ENCODE data around the gene HSPA2.
"Not testable (repeated sequence)": the region's sequence is repeated elsewhere in the genome, so short reads cannot be mapped to it uniquely, and the experiment has no call there.

Gene HSPA2

DNA sequence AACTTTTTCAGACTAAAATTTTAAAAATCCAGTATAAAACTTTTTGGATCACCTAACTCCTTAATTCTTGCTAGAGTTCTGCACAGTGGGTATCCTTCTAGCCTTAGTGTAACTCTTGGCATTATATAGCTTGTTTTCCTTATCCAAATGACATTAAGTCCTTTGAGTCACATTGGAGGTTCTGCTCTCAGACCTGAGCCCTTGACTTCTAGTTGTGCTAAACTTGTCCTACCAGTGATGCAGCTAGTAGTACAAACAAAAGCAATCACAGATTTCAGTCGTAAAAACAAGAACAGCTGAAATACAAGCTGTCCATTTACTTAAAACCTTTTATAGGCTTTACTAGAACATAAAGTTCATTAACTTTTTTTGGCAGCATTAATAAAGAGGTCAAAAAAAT is 25.5 kb upstream of the HSPA2 start:
- no peak for DNase-seq (ENCODE audit: low spot score)

DNA sequence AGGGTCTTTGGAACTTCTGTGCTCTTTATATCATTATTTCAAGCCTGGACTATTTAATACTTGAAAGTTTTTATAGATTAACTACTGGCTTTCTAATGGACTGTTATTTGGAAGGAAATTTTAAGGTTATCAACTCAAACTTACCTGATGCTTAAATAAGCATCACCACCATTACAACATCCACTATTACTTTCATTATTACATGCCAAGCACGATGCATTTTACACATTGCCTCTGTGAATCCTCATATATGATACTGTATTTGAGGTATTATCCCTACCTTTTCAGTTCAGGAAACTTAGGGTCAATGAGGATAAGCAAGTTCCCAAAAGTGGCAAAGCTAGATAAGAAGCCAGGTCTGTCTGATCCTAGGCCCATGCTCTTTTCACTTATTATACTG is 23.6 kb upstream of the HSPA2 start:
- DNase-seq (ENCODE audit: low spot score) = no peak

DNA sequence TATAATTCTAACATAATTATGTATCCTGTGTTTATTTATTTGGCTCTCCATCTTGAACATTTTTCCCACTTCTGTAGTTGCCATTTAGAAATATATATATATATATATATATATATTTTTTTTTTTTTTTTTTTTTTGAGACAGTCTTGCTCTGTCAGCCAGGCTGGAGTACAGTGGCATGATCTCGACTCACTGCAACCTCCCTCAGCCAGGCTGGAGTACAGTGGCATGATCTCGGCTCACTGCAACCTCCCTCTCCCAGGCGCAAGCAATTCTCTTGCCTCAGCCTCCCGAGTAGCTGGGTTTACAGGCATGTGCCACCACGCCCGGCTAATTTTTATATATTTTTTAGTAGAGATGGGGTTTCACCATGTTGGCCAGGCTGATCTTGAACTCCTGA is 22.9 kb upstream of the HSPA2 start:
- not testable (repeated sequence) for DNase-seq (ENCODE audit: low spot score)

DNA sequence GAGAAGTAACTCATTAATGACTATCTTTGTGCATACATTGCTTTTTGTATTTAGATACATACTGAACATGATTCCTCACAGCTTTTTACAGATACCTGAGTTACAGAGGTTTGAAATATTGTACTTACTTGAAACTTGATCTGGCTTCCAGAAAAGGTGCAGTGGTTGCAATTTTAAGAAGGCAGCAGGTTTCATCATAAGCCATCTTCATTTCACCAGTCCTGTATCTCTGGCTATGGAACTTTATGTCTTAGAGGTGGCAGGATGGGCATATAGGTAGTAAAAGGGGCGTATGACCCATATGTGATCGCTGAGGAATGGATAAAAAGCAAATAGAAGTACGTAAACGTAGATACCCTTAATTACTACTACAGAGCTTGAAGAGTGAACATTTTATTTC is 22.3 kb upstream of the HSPA2 start:
- no peak for DNase-seq (ENCODE audit: low spot score)

DNA sequence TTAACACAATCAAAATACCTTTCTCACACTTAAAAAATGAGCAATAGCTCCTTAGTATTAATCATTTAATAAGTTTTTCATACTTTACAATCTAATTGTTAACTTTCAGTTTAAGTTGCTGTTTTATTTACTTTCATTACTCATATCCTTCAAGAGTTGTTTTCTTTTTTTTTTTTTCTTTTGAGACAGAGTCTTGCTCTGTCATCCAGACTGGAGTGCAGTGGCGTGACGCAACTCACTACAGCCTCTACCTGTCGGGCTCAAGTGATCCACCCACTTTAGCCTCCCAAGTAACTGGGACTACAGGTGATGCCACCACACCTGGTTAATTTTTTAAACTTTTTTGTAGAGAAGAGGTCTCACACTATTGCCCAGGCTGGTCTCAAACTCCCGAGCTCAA is 19.8 kb upstream of the HSPA2 start:
- DNase-seq (ENCODE audit: low spot score) = no peak

DNA sequence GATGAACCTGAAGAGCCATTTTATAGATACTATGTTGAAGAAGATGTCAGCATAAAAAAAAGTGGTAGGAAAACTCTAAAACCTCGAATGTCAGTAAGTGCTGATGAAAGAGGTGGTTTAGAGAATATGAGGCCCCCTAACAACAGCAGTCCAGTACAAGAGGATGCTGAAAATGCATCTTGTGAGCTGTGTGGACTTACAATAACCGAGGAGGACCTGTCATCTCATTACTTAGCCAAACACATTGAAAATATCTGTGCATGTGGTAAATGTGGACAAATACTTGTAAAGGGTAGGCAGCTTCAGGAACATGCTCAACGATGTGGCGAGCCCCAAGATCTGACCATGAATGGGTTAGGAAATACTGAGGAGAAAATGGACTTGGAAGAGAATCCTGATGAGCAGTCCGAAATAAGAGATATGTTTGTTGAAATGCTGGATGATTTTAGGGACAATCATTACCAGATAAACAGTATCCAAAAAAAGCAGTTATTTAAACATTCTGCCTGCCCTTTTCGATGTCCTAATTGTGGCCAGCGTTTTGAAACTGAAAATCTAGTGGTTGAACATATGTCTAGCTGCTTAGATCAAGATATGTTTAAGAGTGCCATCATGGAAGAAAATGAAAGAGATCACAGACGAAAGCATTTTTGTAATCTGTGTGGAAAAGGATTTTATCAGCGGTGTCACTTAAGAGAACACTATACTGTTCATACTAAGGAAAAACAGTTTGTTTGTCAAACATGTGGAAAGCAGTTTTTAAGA is 17.8 kb upstream of the HSPA2 start:
- DNase-seq (ENCODE audit: low spot score) = no peak

DNA sequence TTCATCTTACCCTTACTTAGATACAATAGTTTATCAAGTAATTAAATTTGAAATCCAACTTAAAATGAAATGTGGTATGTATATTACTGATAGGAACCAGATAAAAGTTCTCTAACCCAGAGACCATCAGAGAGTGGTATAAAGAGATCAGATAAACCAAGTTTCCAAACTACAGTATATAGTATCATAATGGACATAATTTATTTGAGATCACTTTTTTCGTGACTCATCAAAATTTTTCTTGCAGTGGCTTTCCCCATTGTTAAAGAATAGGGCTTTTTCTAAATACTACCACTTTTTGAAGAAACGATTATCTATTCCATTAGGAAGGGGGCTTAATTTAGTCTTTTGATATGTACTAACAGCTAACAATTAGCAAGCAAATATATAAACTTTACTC is 15.2 kb upstream of the HSPA2 start:
- no peak for DNase-seq (ENCODE audit: low spot score)

DNA sequence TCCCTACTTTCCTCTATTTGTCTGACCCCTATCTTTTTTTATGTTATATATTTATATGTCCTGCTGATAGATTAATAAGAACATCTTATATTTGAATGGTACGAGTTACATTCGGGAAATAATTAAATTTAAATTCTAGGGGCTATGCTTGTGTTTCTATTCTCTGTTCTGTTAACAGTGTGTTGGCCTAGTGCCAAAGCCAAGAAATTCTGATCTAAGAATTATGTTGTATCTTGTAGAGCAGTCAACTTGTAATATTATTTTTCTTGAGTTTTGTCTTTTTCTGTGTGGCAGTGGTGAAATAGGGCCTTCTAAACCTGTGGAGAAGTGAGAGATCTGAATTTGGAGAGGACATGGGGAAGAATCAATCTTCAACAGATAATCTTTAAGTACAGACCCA is 9.0 kb upstream of the HSPA2 start:
- DNase-seq (ENCODE audit: low spot score) = no peak

DNA sequence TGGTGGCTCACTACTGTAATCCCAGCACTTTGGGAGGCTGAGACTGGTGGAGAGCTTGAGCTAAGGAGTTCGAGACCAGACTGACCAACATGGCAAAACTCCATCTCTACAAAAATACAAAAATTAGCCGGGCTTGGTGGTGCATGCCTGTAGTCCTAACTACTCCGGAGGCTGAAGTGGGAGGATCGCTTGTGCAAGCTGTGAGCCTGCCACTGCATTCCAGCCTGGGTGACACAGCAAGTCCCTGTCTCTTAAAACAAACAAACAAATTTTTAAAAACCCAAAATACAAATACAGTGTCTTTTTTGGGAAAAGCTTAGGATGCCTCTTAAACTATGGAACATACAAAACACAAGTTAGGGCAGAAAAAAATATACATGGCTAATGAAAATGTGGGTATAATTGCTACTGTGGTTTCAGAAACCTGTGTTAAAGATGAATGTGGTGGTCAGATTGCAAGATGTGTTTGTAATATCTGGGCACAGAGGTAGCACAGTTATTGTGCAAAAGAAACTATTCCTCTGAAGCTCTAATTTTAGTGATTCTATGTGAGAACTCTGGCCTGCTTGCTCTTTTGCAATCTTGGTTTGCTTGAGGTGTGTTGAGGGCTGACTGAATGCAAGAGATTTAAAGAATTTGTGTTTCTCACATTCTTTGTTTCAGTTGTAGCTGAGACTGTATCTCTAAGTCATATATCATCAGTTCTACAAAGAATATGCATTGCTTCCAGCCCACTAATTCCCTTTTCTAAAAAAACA is 3.9 kb upstream of the HSPA2 start:
- DNase-seq (ENCODE audit: low spot score) = no peak

DNA sequence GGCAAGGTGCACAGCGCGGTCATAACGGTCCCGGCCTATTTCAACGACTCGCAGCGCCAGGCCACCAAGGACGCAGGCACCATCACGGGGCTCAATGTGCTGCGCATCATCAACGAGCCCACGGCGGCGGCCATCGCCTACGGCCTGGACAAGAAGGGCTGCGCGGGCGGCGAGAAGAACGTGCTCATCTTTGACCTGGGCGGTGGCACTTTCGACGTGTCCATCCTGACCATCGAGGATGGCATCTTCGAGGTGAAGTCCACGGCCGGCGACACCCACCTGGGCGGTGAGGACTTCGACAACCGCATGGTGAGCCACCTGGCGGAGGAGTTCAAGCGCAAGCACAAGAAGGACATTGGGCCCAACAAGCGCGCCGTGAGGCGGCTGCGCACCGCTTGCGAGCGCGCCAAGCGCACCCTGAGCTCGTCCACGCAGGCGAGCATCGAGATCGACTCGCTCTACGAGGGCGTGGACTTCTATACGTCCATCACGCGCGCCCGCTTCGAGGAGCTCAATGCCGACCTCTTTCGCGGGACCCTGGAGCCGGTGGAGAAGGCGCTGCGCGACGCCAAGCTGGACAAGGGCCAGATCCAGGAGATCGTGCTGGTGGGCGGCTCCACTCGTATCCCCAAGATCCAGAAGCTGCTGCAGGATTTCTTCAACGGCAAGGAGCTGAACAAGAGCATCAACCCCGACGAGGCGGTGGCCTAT is 875 bp downstream of the HSPA2 start:
- DNase-seq (ENCODE audit: low spot score) = no peak

DNA sequence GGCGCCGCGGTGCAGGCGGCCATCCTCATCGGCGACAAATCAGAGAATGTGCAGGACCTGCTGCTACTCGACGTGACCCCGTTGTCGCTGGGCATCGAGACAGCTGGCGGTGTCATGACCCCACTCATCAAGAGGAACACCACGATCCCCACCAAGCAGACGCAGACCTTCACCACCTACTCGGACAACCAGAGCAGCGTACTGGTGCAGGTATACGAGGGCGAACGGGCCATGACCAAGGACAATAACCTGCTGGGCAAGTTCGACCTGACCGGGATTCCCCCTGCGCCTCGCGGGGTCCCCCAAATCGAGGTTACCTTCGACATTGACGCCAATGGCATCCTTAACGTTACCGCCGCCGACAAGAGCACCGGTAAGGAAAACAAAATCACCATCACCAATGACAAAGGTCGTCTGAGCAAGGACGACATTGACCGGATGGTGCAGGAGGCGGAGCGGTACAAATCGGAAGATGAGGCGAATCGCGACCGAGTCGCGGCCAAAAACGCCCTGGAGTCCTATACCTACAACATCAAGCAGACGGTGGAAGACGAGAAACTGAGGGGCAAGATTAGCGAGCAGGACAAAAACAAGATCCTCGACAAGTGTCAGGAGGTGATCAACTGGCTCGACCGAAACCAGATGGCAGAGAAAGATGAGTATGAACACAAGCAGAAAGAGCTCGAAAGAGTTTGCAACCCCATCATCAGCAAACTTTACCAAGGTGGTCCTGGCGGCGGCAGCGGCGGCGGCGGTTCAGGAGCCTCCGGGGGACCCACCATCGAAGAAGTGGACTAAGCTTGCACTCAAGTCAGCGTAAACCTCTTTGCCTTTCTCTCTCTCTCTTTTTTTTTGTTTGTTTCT is 1.7 kb downstream of the HSPA2 start:
- DNase-seq (ENCODE audit: low spot score) = no peak

DNA sequence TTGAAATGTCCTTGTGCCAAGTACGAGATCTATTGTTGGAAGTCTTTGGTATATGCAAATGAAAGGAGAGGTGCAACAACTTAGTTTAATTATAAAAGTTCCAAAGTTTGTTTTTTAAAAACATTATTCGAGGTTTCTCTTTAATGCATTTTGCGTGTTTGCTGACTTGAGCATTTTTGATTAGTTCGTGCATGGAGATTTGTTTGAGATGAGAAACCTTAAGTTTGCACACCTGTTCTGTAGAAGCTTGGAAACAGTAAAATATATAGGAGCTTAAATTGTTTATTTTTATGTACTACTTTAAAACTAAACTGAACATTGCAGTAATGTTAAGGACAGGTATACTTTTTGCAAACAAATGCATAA is 2.3 kb downstream of the HSPA2 start:
- no peak for DNase-seq (ENCODE audit: low spot score)

DNA sequence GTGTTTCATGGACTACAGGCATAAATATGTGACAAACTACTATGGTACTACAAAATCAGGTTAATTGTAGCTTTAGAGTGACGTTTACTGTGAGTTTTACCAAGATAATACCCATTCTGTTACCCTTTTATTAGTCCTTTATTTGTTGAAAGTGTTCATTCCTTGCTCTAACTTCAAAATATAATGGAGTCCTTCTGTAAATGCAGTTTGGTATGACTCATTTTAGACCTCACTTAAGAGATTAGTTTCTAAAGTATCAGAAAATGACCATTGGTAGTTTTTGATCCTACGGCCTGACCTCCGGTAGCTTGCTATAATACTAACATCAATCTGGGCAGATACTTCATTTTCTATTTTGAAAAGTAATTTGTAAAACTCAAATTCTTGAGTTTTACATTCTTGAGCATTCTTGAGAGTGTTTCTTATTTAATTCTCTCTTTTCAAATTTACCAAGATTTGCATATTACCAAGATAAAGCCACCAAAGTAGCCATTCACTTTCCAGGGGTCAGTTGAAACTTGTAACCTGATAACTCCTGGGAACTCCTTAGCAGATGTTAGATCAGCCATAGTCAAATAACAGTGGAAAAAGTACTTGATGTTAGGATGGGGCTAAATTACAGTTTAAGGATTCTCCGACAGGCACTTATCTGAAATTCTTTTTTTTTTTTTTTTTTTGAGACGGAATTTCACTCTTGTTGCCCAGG is 4.2 kb downstream of the HSPA2 start:
- no peak for DNase-seq (ENCODE audit: low spot score)

DNA sequence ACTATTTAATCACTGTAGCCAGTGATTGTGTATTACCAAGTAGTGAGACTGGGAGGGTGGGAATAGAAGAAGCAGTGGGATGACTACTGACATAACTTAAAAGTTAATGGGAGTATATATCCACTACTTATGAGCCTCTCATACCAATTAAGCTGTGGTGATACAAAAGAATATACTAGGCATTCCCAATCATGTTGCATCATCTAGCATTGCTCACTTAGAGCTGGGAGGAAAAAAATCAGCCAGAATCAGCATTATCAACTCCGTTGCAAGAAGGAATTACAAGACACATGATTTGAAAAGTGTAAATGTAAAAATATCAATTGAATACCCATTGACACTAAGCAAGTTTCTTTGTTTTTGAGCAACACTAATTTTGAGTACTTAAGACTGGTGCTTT is 8.5 kb downstream of the HSPA2 start:
- DNase-seq (ENCODE audit: low spot score) = no peak

DNA sequence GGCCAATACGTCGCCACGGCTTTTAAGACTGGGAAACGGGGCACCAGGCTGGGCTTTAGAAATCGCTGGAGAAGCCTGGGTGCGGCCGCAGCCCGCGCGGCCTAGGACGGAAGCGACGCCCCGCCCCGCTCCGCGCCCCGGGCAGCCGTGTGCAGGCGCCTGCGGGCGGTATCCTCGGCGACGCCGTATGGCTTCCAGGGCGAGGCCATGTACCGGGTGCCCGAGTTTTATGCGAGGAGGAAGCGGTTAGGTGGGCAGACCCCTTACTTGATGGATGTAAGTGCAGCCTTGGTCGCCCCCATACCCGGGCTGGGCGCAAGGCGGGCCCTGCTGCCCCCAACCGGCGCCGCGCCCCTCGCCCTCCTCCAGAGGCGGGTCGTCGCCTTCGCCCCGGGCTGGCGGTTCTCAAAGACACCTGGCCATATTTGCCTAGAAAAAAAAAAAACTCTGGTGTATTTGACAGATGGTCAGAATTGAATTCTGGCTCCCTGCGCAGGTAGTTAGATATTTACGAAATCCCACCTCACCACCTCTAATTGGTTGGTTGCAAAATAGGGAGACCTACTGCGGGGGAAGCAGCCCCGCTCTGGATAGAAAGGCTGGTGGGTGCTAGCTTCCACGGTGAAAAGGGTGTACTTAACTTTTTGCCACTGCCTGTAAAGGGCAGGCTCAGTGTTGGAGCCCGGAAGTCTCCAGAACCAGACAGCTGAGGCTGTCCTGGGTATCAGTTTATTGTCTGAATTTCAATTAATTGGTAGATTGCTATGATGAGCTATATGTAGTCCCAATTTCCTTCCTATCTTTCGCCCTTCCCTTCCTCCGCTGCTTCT is 9.5 kb downstream of the HSPA2 start, which contains the start of gene PPP1R36:
Gene PPP1R36 (plus strand): TSS at position 171 of the 830 bp plus-strand sequence. CDS start 37 bp downstream, at position 208.
- DNase-seq (ENCODE audit: low spot score) = no peak

DNA sequence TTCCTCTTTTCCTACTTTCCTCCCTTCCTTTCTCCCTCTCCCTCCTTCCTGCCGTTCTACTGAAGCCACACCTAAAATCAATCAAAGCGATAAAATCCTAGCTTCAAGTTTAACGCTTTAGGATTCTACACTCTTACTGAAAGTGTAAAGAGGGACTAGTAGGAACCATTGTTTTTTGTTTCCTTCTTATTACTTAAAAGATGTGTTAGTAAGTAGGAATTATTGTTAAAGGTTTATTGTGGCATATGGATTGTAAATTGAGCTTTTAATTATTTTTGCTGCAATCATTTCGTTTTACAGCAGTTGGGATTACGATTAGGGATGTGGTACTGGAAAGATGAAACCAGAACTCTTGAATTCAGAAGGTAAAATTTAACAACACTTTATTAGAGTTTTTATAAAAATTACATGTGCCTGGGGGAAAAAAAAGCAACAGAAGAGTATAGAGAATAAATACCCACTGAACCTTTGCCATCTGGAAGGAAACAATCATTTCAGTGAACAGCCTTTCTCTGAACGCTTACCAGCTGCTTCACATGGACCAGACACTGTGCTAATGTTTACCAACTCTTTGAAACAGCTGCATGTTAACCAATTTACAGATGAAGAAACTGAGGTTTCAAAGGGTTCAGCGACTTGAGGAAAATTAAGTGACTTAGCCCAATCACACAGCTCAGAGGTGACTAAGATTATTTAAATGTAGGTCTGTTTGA is 10.2 kb downstream of the HSPA2 start:
- no peak for DNase-seq (ENCODE audit: low spot score)

DNA sequence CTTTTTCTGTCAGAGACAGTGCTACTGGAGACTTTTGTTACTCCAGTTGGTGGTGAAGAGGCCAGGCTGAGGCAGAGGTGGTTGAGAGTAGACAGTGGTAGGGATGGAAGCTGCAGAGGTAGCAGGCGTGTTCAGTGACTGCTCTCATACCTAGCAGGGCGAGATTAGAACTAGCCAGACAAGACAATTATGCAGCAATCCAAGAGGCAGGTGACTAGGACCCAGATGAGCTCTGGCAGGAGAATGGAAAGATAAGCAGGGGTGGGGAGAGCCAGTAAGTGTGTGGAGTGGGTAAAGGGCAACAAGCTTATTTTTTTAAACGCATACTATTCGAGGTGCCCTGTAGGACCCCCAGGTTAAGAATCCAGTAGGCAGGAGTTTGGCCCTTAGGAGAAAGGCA is 14.0 kb downstream of the HSPA2 start:
- no peak for DNase-seq (ENCODE audit: low spot score)

DNA sequence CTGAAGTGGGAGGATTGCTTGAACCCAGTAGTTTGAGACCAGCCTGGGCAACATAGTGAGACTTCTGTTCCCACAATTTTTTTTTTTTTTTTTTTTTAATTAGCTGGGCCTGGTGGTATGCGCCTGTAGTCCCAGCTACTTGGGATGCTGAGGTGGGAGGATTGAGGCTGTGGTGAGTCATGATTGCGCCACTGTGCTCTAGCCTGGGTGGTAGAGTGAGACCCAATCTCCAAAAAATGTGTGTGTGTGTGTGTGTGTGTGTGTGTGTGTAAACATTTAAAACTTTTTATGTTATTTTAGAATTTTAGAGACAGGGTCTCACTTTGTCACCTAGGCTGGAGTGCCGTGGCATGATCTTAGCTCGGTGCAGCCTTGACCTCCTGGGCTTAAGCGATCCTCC is 16.0 kb downstream of the HSPA2 start:
- DNase-seq (ENCODE audit: low spot score) = no peak

DNA sequence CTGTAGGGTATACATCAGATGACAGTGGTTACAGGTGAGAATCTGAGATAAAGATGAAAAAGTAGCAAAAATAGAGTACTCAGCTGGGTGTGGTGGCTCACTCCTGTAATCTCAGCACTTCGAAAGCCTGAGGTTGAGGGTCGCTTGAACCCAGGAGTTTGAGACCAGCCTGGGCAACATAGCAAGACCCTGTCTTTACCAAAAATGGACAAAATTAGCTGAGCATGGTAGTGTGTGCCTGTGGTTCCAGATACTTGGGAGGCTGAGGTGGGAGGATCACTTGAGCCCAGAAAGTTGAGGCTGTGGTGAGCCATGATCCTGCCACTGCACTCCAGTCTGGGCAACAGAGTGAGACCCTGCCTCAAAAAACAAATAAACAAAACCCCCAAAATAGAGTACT is 17.7 kb downstream of the HSPA2 start:
- not testable (repeated sequence) for DNase-seq (ENCODE audit: low spot score)

DNA sequence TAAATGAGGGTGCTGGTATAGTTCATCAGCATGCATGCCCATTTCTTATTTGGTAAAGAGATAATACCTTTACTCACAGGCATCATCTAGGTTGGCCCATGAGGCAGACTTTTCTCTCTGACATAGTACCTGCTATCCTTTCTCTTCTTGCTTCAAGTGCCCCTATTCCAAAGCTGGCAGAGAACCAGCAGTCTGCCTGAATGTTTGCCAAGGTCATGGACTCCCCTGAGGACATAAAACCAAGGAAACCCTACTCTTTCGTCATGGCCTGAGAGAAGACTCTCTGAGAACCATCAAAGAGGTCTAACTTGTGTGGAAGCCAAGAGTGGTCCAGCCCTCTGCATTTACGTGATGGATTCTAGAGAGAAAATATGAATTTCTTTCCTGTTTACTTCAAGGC is 21.1 kb downstream of the HSPA2 start:
- DNase-seq (ENCODE audit: low spot score) = no peak
